ENCODE results near the gene FGD6.

- TF ChIP-seq EP300 (IDR thresholded peaks at IDR 0.05; ENCODE audit: low read depth) (no peak), POLR2A (IDR thresholded peaks at IDR 0.05) (no peak), POLR2AphosphoS5 (IDR thresholded peaks at IDR 0.05) (no peak)
- TF ChIP-seq, protein P1, sequence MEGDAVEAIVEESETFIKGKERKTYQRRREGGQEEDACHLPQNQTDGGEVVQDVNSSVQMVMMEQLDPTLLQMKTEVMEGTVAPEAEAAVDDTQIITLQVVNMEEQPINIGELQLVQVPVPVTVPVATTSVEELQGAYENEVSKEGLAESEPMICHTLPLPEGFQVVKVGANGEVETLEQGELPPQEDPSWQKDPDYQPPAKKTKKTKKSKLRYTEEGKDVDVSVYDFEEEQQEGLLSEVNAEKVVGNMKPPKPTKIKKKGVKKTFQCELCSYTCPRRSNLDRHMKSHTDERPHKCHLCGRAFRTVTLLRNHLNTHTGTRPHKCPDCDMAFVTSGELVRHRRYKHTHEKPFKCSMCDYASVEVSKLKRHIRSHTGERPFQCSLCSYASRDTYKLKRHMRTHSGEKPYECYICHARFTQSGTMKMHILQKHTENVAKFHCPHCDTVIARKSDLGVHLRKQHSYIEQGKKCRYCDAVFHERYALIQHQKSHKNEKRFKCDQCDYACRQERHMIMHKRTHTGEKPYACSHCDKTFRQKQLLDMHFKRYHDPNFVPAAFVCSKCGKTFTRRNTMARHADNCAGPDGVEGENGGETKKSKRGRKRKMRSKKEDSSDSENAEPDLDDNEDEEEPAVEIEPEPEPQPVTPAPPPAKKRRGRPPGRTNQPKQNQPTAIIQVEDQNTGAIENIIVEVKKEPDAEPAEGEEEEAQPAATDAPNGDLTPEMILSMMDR (IDR thresholded peaks at IDR 0.05) = no peak
Measured at GRCh38 chr12:95206916-95207315, 10.4 kb downstream of the FGD6 start.

Measured in transverse colon (tissue), 4 donors.